ENCODE measurements around the gene SELENBP1. TPM values are rescaled to one million over a fixed set of nuclear protein-coding genes. Genes with fewer than 3 reads are reported as not detected.

The SELENBP1 gene
- total and polyA plus RNA-seq, 11 donors, result 14.3 to 97.8 (median 37.9) TPM

GRCh38 chr1:151325646-151326429, 46.7 kb downstream of the SELENBP1 start:
- Histone ChIP-seq H3K9me3 (no peaks in the 10 kb centered on the region), H3K4me3 (peak overlapping the region; percentile 70 to 95 (median 86)), H3K36me3 (peaks cover 0 to 47% (median 34%) of the 10 kb centered on the region in 9 donors), H3K4me1 (peaks cover 0 to 41% (median 25%) of the 10 kb centered on the region in 12 donors), H3K27ac (peak overlapping the region in 10 of 12 donors; percentile 82 to 99 (median 94)), H3K27me3 (no peaks in the 10 kb centered on the region)
- no peak for TF ChIP-seq POLR2A (IDR thresholded peaks at IDR 0.05)
- TF ChIP-seq CTCF (IDR thresholded peaks at IDR 0.05), result no peak
- WGBS, 4 donors, result 16 to 30% (median 23%) methylated on average over 5 of the region's 5 CpGs
- DNase-seq (no peak), ATAC-seq (no peak)
- intact Hi-C loops (cut with DNase I), result loop anchor here in 3 of 10 donors (2.0 to 5.0 kb wide), 4 partner anchors 15 to 73 kb away; partner anchors contain the start of genes PSMB4 (in 2 of the 3) and ZNF687 (in 1 of the 3)

- Histone ChIP-seq H3K9me3 (no peaks in the 10 kb centered on the region), H3K27ac (peak overlapping the region in 2 of 12 donors; percentile 99), H3K4me3 (peak overlapping the region in 2 of 12 donors; percentile 77 to 91), H3K27me3 (no peaks in the 10 kb centered on the region), H3K36me3 (peaks cover 0 to 53% (median 40%) of the 10 kb centered on the region in 9 donors), H3K4me1 (peaks cover 0 to 46% (median 26%) of the 10 kb centered on the region in 12 donors)
- WGBS, 4 donors, result 68 to 79% (median 69%) methylated on average over 7 of the region's 7 CpGs
- TF ChIP-seq POLR2A (IDR thresholded peaks at IDR 0.05) (no peak), CTCF (IDR thresholded peaks at IDR 0.05) (no peak)
- intact Hi-C loops (cut with DNase I), result loop anchor here in 2 of 10 donors (5.0 kb wide), 2 partner anchors 43 to 72 kb away; partner anchors contain the start of genes PSMB4 (in 1 of the 2) and ZNF687 (in 1 of the 2)
- no peak for DNase-seq
- ATAC-seq, result no peak
Observed at GRCh38 chr1:151325231-151325630, 47.3 kb downstream of the SELENBP1 start.

GRCh38 chr1:151324390-151324930, 48.0 kb downstream of the SELENBP1 start:
- ATAC-seq (no peak), DNase-seq (no peak)
- peaks cover 0 to 46% (median 26%) of the 10 kb centered on the region in 12 donors for H3K4me1 ChIP-seq
- peak overlapping the region in 1 of 12 donors; percentile 99 for H3K27ac ChIP-seq
- intact Hi-C loops (cut with DNase I), result no loop called here
- 87 to 93% (median 90%) methylated on average over 4 of the region's 4 CpGs for WGBS, 4 donors
- H3K4me3 ChIP-seq, result no peak overlapping the region
- TF ChIP-seq POLR2A (IDR thresholded peaks at IDR 0.05) (no peak), CTCF (IDR thresholded peaks at IDR 0.05) (no peak)
- no peaks in the 10 kb centered on the region for H3K27me3 ChIP-seq
- peaks cover 0 to 61% (median 48%) of the 10 kb centered on the region in 9 donors for H3K36me3 ChIP-seq
- H3K9me3 ChIP-seq, result no peaks in the 10 kb centered on the region

- no peak for TF ChIP-seq POLR2A (IDR thresholded peaks at IDR 0.05)
- TF ChIP-seq CTCF (IDR thresholded peaks at IDR 0.05), result no peak
- DNase-seq (no peak), ATAC-seq (no peak)
- 75 to 82% (median 81%) methylated on average over 3 of the region's 3 CpGs for WGBS, 4 donors
- H3K27ac ChIP-seq, result no peak overlapping the region
- intact Hi-C loops (cut with DNase I), result no loop called here
- peaks cover 0 to 97% (median 83%) of the 10 kb centered on the region in 9 donors for H3K36me3 ChIP-seq
- no peaks in the 10 kb centered on the region for H3K27me3 ChIP-seq
- peaks cover 6 to 30% (median 12%) of the 10 kb centered on the region in 12 donors for H3K4me1 ChIP-seq
- H3K9me3 ChIP-seq, result no peaks in the 10 kb centered on the region
- H3K4me3 ChIP-seq, result no peak overlapping the region
Observed at GRCh38 chr1:151318975-151319374, 53.5 kb downstream of the SELENBP1 start.
